GM21367 (cell line): ENCODE measurements around the gene PARP8.
"Not testable (repeated sequence)": the region's sequence is repeated elsewhere in the genome, so short reads cannot be mapped to it uniquely, and the experiment has no call there.

Source experiments
- ATAC-seq: cut with Tn5 transposase; IDR thresholded peaks from one replicate; pipeline ENCODE4 v1.9.1; 2021; ENCODE audit not compliant: unreplicated experiment

PARP8 gene

GRCh38 chr5:50767588-50767987, 101.2 kb downstream of the PARP8 start:
- ATAC-seq = no peak

GRCh38 chr5:50768634-50769033, 102.2 kb downstream of the PARP8 start:
- no peak for ATAC-seq

- no peak for ATAC-seq
Measured at GRCh38 chr5:50770441-50770840, 104.0 kb downstream of the PARP8 start.

- ATAC-seq = not testable (repeated sequence)
Measured at GRCh38 chr5:50774446-50775175, 108.2 kb downstream of the PARP8 start.

GRCh38 chr5:50786073-50786472, 119.6 kb downstream of the PARP8 start:
- ATAC-seq = no peak

- no peak for ATAC-seq
Measured at GRCh38 chr5:50791813-50792212, 125.4 kb downstream of the PARP8 start.

GRCh38 chr5:50792843-50793242, 126.4 kb downstream of the PARP8 start:
- no peak for ATAC-seq

- ATAC-seq = no peak
Measured at GRCh38 chr5:50794812-50795211, 128.4 kb downstream of the PARP8 start.

- ATAC-seq = no peak
Measured at GRCh38 chr5:50798002-50798401, 131.6 kb downstream of the PARP8 start.

- no peak for ATAC-seq
Measured at GRCh38 chr5:50799596-50799995, 133.2 kb downstream of the PARP8 start.

- no peak for ATAC-seq
Measured at GRCh38 chr5:50800410-50800809, 134.0 kb downstream of the PARP8 start.

GRCh38 chr5:50807661-50808060, 141.2 kb downstream of the PARP8 start:
- ATAC-seq = no peak

GRCh38 chr5:50808406-50808805, 142.0 kb downstream of the PARP8 start:
- ATAC-seq = no peak

GRCh38 chr5:50811746-50812145, 145.3 kb downstream of the PARP8 start:
- not testable (repeated sequence) for ATAC-seq

- no peak for ATAC-seq
Measured at GRCh38 chr5:50813691-50814090, 147.3 kb downstream of the PARP8 start.

- ATAC-seq = no peak
Measured at GRCh38 chr5:50814556-50814955, 148.1 kb downstream of the PARP8 start.

- no peak for ATAC-seq
Measured at GRCh38 chr5:50822046-50822445, 155.6 kb downstream of the PARP8 start.

- no peak for ATAC-seq
Measured at GRCh38 chr5:50822761-50823160, 156.3 kb downstream of the PARP8 start.

- ATAC-seq = no peak
Measured at GRCh38 chr5:50823568-50823967, 157.1 kb downstream of the PARP8 start.

- no peak for ATAC-seq
Measured at GRCh38 chr5:50824109-50824508, 157.7 kb downstream of the PARP8 start.

- ATAC-seq = no peak
Measured at GRCh38 chr5:50827516-50828247, 161.2 kb downstream of the PARP8 start.

GRCh38 chr5:50829023-50829422, 162.6 kb downstream of the PARP8 start:
- no peak for ATAC-seq
